ENCODE results near the gene BCL11B. TPM values are rescaled to one million over a fixed set of nuclear protein-coding genes. Genes with fewer than 3 reads are reported as not detected.
"Not testable (repeated sequence)": the region's sequence is repeated elsewhere in the genome, so short reads cannot be mapped to it uniquely, and the experiment has no call there.

BCL11B gene
- total RNA-seq, 1 experiment from 2014 or later: 80.6 TPM

GRCh38 chr14:99231161-99231849, 40.7 kb downstream of the BCL11B start:
- peak overlapping the region; percentile 66 for H3K27ac ChIP-seq (ENCODE audit: low read depth, low read length, poor library complexity, severe bottlenecking)
- H3K27me3 ChIP-seq (replicated peaks; ENCODE audit: insufficient read depth, low read depth, low read length, poor library complexity): no peaks in the 10 kb centered on the region
- no peak for DNase-seq (ENCODE audit: low spot score)
- H3K36me3 ChIP-seq (ENCODE audit: insufficient read depth, low read length, poor library complexity, severe bottlenecking): peaks cover 51% of the 10 kb centered on the region
- H3K4me1 ChIP-seq (ENCODE audit: insufficient read depth, low read length, poor library complexity, severe bottlenecking): peaks cover 91% of the 10 kb centered on the region
- TF ChIP-seq CTCF (conservative IDR thresholded peaks at IDR 0.05; ENCODE audit: low read depth, low read length): no peak
- no peak for TF ChIP-seq EZH2 (IDR thresholded peaks at IDR 0.05; ENCODE audit: borderline replicate concordance, low read depth, low read length, poor library complexity, severe bottlenecking)
- no peaks in the 10 kb centered on the region for H3K9me3 ChIP-seq (ENCODE audit: low read depth, low read length, poor library complexity, severe bottlenecking)
- intact Hi-C loops (cut with micrococcal nuclease; ENCODE audit: unreplicated experiment): no loop called here
- CTCF ChIA-PET: no interaction called here
- no TSS peak for BruUV-seq (replicated peaks)
- no peak overlapping the region for H3K4me3 ChIP-seq (ENCODE audit: low read depth, low read length, poor library complexity, severe bottlenecking)
- POLR2A ChIA-PET (ENCODE audit: low non-redundant PET): no interaction called here

- DNase-seq (ENCODE audit: low spot score): no peak
- no TSS peak for BruUV-seq (replicated peaks)
- Histone ChIP-seq H3K4me1 (ENCODE audit: insufficient read depth, low read length, poor library complexity, severe bottlenecking) (peaks cover 91% of the 10 kb centered on the region), H3K27ac (ENCODE audit: low read depth, low read length, poor library complexity, severe bottlenecking) (peak overlapping the region; percentile 66), H3K4me3 (ENCODE audit: low read depth, low read length, poor library complexity, severe bottlenecking) (no peak overlapping the region), H3K36me3 (ENCODE audit: insufficient read depth, low read length, poor library complexity, severe bottlenecking) (peaks cover 54% of the 10 kb centered on the region), H3K27me3 (replicated peaks; ENCODE audit: insufficient read depth, low read depth, low read length, poor library complexity) (no peaks in the 10 kb centered on the region), H3K9me3 (ENCODE audit: low read depth, low read length, poor library complexity, severe bottlenecking) (no peaks in the 10 kb centered on the region)
- no peak for TF ChIP-seq EZH2 (IDR thresholded peaks at IDR 0.05; ENCODE audit: borderline replicate concordance, low read depth, low read length, poor library complexity, severe bottlenecking)
- no peak for TF ChIP-seq CTCF (conservative IDR thresholded peaks at IDR 0.05; ENCODE audit: low read depth, low read length)
- intact Hi-C loops (cut with micrococcal nuclease; ENCODE audit: unreplicated experiment): no loop called here
- ChIA-PET POLR2A (ENCODE audit: low non-redundant PET) (no interaction called here), CTCF (no interaction called here)
Observed at GRCh38 chr14:99230208-99231151, 41.5 kb downstream of the BCL11B start.

DNA sequence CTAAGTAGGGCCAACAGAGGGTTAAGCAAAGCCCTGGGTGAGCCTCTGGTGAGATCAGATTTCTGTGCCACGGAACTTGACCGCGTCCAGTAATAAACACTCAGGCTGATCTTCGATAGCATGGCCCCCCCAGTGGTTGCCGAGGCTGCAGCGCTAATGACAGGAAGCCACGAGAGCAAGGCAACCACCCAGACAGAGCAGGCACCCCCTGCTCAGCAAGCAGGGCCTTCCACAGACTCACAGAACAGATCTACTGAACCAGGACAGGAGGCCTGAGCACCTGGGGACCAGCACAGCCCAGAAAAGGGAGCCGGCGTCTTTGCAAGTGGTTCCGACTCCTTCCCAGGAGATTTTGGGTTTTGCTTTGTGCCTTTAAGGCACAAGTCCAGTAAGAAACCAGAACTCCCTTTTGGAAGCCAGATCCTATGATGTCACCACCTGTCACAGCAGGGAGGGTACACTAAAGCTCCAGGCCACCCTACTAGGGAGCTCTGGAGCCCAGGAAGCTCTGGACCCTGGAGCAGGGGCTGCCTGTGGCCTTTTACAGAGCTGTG, 42.3 kb downstream of the BCL11B start:
- Histone ChIP-seq H3K9me3 (ENCODE audit: low read depth, low read length, poor library complexity, severe bottlenecking) (no peaks in the 10 kb centered on the region), H3K36me3 (ENCODE audit: insufficient read depth, low read length, poor library complexity, severe bottlenecking) (peaks cover 62% of the 10 kb centered on the region), H3K27me3 (replicated peaks; ENCODE audit: insufficient read depth, low read depth, low read length, poor library complexity) (no peaks in the 10 kb centered on the region), H3K4me1 (ENCODE audit: insufficient read depth, low read length, poor library complexity, severe bottlenecking) (peaks cover 90% of the 10 kb centered on the region), H3K27ac (ENCODE audit: low read depth, low read length, poor library complexity, severe bottlenecking) (peak overlapping the region; percentile 66), H3K4me3 (ENCODE audit: low read depth, low read length, poor library complexity, severe bottlenecking) (no peak overlapping the region)
- intact Hi-C loops (cut with micrococcal nuclease; ENCODE audit: unreplicated experiment): no loop called here
- BruUV-seq (replicated peaks): no TSS peak
- DNase-seq (ENCODE audit: low spot score): no peak
- CTCF ChIA-PET: no interaction called here
- POLR2A ChIA-PET (ENCODE audit: low non-redundant PET): no interaction called here
- TF ChIP-seq CTCF (conservative IDR thresholded peaks at IDR 0.05; ENCODE audit: low read depth, low read length): no peak
- no peak for TF ChIP-seq EZH2 (IDR thresholded peaks at IDR 0.05; ENCODE audit: borderline replicate concordance, low read depth, low read length, poor library complexity, severe bottlenecking)

DNA sequence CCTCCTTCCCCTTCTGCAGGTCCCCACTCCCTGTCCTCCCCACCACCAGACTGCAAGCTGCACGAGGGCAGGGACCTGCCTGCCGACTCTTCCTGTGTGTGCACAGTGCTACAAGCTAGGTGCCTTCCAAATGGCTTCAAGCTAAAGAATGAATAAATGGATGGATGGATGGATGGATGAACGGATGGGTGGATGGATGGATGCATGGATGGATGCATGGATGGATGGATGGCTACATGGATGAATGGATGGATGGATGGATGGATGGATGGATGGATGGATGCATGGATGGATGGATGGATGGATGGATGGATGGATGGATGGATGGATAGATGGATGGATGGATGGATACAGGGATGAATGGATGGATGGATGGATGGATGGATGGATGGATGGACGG, 43.2 kb downstream of the BCL11B start:
- intact Hi-C loops (cut with micrococcal nuclease; ENCODE audit: unreplicated experiment); H3K27me3 ChIP-seq (replicated peaks; ENCODE audit: insufficient read depth, low read depth, low read length, poor library complexity); BruUV-seq (replicated peaks); H3K9me3 ChIP-seq (ENCODE audit: low read depth, low read length, poor library complexity, severe bottlenecking); CTCF ChIA-PET; DNase-seq (ENCODE audit: low spot score); POLR2A ChIA-PET (ENCODE audit: low non-redundant PET); H3K4me3 ChIP-seq (ENCODE audit: low read depth, low read length, poor library complexity, severe bottlenecking); H3K27ac ChIP-seq (ENCODE audit: low read depth, low read length, poor library complexity, severe bottlenecking): not testable (repeated sequence)
- Histone ChIP-seq H3K4me1 (ENCODE audit: insufficient read depth, low read length, poor library complexity, severe bottlenecking) (peaks cover 81% of the 10 kb centered on the region), H3K36me3 (ENCODE audit: insufficient read depth, low read length, poor library complexity, severe bottlenecking) (peaks cover 71% of the 10 kb centered on the region)

Data from A673 (cell line).